Measurements from ENCODE around the gene MSTN.
"Not testable (repeated sequence)": the region's sequence is repeated elsewhere in the genome, so short reads cannot be mapped to it uniquely, and the experiment has no call there.

MSTN gene

DNA sequence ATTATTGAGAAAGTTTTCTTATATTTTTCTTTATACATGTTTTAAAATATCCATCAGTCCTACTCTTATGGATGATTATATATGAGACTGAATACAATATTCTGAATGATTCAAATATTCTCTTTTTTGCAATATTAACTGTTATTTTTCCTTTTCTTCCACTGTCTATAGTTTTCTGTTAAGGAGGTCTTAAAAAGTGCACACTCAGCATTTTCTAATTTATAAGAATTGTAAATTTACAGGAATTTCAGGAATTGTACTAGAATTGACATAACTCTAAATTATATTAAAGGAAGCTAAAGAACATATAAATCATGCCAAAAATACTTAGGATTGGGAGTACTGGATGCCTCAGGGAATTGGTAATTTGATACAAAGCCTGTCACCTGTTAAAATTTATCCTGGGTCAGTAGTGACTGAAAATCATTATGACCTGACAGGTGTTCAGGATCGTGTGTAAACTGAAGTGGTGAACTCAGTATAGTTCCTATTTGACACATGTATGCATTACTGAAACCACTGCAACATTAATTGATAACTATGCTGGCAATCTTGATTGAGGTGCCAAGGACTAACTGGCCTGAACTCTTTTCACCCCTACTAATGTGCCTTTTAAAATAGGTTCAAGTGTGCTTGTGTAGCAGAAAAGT lies 30.4 kb downstream of the MSTN start:
- H3K4me3 ChIP-seq (replicated peaks; ENCODE audit: low read depth, low read length): no peak overlapping the region
- TF ChIP-seq CTCF (IDR thresholded peaks at IDR 0.05; ENCODE audit: low read depth, low read length, missing control alignments): no peak
- DNase-seq (ENCODE audit: extremely low read depth, low read depth): no peak

- H3K4me3 ChIP-seq (replicated peaks; ENCODE audit: low read depth, low read length): no peak overlapping the region
- TF ChIP-seq CTCF (IDR thresholded peaks at IDR 0.05; ENCODE audit: low read depth, low read length, missing control alignments): peak; percentile 42
- DNase-seq (ENCODE audit: extremely low read depth, low read depth): peak; percentile 32
These were observed 38.7 kb downstream of the MSTN start for GRCh38 chr2:190023860-190024259.

DNA sequence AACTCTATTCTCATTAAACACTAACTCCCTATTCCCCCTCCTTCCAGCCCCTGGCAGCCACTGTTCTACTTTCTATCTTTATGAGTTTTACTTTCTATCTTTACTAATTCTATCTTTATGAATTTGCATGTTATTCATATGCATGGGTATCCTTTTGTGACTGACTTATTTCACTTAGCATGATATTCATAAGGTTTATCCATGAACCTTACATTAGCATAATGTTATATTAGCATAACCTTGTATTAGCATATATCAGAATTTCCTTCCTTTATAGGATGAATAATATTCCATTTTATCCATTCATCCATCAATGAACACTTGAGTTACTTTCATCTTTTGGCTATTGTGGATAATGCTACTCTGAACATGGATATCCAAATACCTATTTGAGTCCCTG lies 41.8 kb downstream of the MSTN start:
- no peak for TF ChIP-seq CTCF (IDR thresholded peaks at IDR 0.05; ENCODE audit: low read depth, low read length, missing control alignments)
- DNase-seq (ENCODE audit: extremely low read depth, low read depth): no peak
- no peak overlapping the region for H3K4me3 ChIP-seq (replicated peaks; ENCODE audit: low read depth, low read length)

GRCh38 chr2:190017837-190018236 lies 44.7 kb downstream of the MSTN start:
- no peak overlapping the region for H3K4me3 ChIP-seq (replicated peaks; ENCODE audit: low read depth, low read length)
- no peak for TF ChIP-seq CTCF (IDR thresholded peaks at IDR 0.05; ENCODE audit: low read depth, low read length, missing control alignments)
- no peak for DNase-seq (ENCODE audit: extremely low read depth, low read depth)

DNA sequence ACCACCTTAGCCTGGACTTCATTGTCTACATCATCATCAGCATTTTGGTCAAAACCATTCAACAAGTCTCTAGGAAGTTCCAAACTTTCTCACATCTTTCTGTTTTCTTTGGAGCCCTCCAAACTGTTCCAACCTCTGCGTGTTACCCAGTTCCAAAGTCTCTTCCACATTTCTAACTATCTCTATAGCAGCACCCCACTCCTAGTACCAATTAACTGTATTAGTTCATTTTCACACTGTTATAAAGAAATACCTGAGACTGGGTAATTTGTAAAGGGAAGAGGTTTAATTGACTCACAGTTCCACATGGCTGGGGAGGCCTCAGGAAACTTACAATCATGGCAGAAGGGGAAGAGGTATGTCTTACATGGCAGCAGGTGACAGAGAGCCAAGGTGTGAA lies 46.6 kb downstream of the MSTN start:
- DNase-seq (ENCODE audit: extremely low read depth, low read depth); H3K4me3 ChIP-seq (replicated peaks; ENCODE audit: low read depth, low read length): not testable (repeated sequence)

All from HFF-Myc (cell line).